Adipocyte (in vitro differentiated cells): ENCODE measurements around the gene USP30.
"Not testable (repeated sequence)": the region's sequence is repeated elsewhere in the genome, so short reads cannot be mapped to it uniquely, and the experiment has no call there.

ENCODE experiments used
- DNase-seq: peaks from one replicate; pipeline ENCODE4 v3.0.0-alpha.2; 2015; ENCODE audit warnings: low read depth
- H3K27me3 ChIP-seq: replicated peaks from 2 replicates; pipeline ENCODE4 v1.7.0; 2013; ENCODE audit warnings: mild to moderate bottlenecking, low read length, moderate library complexity; ENCODE audit not compliant: control insufficient read depth, insufficient read depth
- H3K36me3 ChIP-seq: 2 replicates; pipeline ENCODE4 v1.7.0; 2013; ENCODE audit warnings: low read length, mild to moderate bottlenecking, moderate library complexity; ENCODE audit not compliant: control insufficient read depth, insufficient read depth, severe bottlenecking
- H3K4me1 ChIP-seq: 2 replicates; pipeline ENCODE4 v1.7.0; 2013; ENCODE audit warnings: mild to moderate bottlenecking, low read length, moderate library complexity; ENCODE audit not compliant: control insufficient read depth, insufficient read depth
- H3K4me3 ChIP-seq: 2 replicates; pipeline ENCODE4 v1.7.0; 2013; ENCODE audit warnings: mild to moderate bottlenecking, low read length, moderate library complexity
- H3K9ac ChIP-seq: 2 replicates; pipeline ENCODE4 v1.7.0; 2013; ENCODE audit warnings: mild to moderate bottlenecking, low read length, moderate library complexity
- H3K9me3 ChIP-seq: 2 replicates; pipeline ENCODE4 v1.7.0; 2013; ENCODE audit warnings: mild to moderate bottlenecking, low read length, moderate library complexity; ENCODE audit not compliant: control insufficient read depth

The USP30 gene

DNA sequence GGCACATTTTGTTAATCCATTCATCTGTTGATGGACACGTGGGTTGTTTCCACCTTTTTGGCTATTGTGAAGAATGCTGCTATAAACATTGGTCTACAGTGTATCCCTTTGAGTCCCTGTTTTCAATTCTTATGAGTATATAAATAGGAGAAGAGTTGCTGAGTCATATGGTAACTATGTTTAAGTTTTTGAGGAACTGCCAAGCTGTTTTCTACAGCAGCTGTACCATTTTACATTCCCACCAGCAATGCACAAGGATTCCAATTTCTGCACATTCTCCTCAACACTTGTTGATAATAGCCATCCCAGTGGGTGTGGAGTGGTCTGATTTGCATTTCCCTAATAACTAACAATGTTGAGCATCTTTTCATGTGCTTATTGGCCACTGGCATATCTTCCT lies 24.6 kb upstream of the USP30 start:
- Histone ChIP-seq H3K27me3 (peaks cover 21% of the 10 kb centered on the region), H3K9ac (no peak overlapping the region), H3K9me3 (no peaks in the 10 kb centered on the region), H3K36me3 (no peaks in the 10 kb centered on the region), H3K4me3 (no peak overlapping the region), H3K4me1 (no peaks in the 10 kb centered on the region)
- peak; percentile 44 for DNase-seq

DNA sequence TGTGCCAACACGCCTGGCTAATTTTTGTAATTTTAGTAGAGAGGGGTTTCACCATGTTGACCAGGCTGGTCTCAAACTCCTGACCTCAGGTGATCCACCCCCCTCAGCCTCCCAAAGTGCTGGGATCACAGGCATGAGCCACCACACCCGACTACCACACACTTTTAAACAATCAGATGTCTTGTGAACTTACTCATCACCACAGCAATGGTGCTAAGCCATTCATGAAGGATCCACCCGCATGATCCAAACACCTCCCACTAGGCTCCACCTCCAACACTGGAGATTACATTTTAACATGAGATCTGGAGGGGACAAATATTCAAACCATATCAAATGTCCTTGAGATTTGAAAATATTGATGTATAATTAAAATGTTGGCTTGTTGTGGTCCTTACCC lies 23.8 kb upstream of the USP30 start:
- not testable (repeated sequence) for H3K9me3 ChIP-seq, H3K9ac ChIP-seq, H3K4me3 ChIP-seq, H3K4me1 ChIP-seq, H3K36me3 ChIP-seq, DNase-seq
- peaks cover 24% of the 10 kb centered on the region for H3K27me3 ChIP-seq

DNA sequence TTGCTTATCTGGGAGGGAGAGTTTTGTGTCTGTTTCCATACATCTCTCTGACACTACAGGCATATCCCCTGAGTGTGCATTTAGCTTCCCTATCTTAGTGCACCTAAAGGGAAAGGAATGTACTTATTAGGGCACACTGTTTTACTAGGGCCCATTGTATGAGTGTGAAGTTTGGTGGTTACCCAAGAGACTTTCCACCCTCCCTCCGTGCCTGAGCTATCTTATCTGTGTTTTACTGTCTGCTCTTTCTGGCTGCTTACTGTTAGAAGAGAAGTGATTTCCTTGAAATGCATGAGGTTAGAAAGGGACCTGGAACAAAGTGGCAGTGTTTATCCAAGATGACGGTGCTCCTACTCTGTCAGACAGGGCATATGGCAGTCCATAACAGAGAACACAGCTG lies 23.0 kb upstream of the USP30 start:
- H3K27me3 ChIP-seq = peaks cover 24% of the 10 kb centered on the region
- no peaks in the 10 kb centered on the region for H3K9me3 ChIP-seq
- H3K4me1 ChIP-seq = no peaks in the 10 kb centered on the region
- no peak overlapping the region for H3K4me3 ChIP-seq
- no peak overlapping the region for H3K9ac ChIP-seq
- H3K36me3 ChIP-seq = no peaks in the 10 kb centered on the region
- no peak for DNase-seq

DNA sequence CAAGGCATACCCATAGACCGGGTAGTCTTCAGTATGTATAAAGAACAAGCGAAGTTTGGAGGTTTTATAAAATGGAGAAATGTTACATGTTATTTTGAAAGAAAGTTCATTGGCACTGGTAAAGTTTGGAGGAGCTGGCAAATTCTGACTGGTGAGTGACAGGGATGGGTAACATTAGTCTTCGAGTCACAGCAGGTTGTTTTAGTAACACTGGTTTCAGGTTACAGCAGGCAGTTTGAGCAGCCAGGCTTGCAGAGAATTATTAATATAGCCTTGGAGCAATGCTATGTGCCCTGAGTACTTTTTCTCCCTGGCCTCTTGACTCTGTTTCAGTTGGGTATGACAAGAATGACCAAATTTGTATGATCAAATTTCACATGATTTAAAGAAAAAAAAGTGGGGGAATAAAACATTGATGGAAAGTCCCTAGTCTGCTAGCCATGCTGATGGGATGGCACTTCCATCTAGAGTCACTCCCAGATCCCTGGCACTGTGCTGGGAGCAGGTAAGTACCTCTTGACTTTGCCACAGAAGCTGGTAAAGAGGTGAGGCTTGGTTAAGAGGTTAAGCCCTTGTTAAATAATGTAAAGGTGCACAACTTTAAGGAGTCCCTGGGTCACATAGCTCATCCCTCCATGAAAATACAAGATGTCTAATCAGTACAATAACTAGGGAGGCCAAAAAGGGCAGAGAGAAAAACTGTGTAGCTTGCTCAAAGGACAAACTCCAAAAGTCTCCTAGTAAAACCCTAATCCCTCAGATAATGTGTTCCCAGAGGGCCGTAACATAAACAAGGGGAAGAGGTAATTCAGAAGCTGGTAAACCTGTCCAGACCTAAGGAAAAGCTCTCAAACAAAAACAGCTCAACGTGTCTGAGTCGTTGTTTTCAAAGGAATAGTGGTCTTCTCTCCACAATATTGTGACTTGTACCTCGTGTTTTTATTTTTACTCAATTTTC lies 18.9 kb upstream of the USP30 start:
- Histone ChIP-seq H3K9me3 (peaks cover 13% of the 10 kb centered on the region), H3K9ac (no peak overlapping the region), H3K4me3 (no peak overlapping the region), H3K4me1 (no peaks in the 10 kb centered on the region), H3K36me3 (no peaks in the 10 kb centered on the region), H3K27me3 (peaks cover 24% of the 10 kb centered on the region)
- DNase-seq = peak; percentile 5

DNA sequence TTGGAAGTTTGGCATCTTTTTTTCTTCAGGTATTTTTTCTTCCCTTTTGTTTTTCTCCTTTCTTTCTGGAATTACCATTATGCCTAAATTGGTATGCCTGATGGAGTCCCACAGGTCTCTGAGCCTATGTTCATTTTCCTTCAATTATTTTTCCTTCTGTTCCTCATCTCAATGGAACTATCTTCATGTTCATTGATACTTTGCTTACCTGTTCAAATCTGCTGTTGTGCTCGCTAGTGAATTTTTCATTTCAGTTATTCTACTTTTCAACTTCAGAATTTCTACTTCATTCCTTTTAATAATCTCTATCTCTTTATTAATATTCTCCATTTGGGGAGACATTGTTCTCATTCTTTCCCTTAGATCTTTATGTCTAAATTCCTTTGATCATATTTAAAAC lies 15.4 kb upstream of the USP30 start:
- H3K4me1 ChIP-seq = no peaks in the 10 kb centered on the region
- peaks cover 23% of the 10 kb centered on the region for H3K9me3 ChIP-seq
- no peaks in the 10 kb centered on the region for H3K36me3 ChIP-seq
- H3K4me3 ChIP-seq = no peak overlapping the region
- DNase-seq = no peak
- peaks cover 8% of the 10 kb centered on the region for H3K27me3 ChIP-seq
- no peak overlapping the region for H3K9ac ChIP-seq

DNA sequence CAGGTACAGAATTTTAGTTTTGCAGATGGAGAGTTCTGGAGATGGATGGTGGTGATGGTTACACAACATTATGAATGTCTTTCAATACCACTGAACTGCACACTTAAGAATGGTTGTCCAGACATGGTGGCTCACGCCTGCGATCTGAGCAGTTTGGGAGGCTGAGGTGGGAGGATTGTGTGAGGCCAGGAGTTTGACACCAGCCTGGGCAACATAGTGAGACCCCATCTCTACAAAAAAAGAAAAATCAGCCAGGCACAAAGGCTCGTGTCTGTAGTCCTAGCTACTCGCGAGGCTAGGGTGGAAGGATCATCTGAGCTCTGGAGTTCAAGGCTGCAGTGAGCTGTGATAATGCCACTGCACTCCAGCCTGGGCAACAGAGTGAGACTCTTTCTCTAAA lies 8.1 kb upstream of the USP30 start:
- H3K4me3 ChIP-seq = no peak overlapping the region
- no peak for DNase-seq

DNA sequence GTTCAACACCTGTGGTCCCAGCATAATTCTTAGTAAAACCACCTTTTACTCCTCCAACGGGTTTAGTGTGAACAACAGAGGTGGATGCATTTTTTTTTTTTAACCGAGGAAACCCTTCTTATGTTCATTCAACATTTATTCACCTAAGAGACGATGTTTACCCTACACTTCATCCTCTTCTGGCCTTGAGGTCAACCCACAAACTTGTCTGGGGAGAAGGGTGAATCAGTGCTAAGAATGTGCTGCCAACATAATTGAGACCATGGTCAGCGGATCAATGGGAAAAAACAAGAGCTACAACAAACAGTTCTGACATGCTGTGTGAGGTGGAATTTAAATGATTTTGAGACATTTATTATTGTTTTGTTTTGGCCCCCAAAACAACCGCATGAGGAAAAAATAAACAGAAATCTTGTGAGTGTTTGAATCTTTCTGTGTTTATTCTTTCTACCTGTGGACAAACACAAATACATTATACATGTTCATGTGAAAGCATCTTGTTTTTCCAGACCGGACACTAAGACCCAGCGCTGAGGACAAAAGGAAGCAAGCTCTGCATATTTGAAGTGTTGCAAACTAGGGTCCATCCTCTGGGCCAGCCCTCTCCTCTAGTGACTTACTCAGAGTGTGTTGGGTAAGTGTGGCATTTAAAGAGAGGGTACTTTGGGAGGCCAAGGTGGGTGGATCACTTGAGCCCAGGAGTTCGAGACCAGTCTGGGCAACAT lies 5.1 kb upstream of the USP30 start:
- H3K27me3 ChIP-seq = peaks cover 10% of the 10 kb centered on the region
- no peak for DNase-seq
- H3K4me3 ChIP-seq = no peak overlapping the region
- peaks cover 18% of the 10 kb centered on the region for H3K4me1 ChIP-seq
- H3K9me3 ChIP-seq = no peaks in the 10 kb centered on the region
- no peaks in the 10 kb centered on the region for H3K36me3 ChIP-seq
- no peak overlapping the region for H3K9ac ChIP-seq

More for the DNA sequence above, 8.1 kb upstream of the USP30 start:
- peaks cover 11% of the 10 kb centered on the region for H3K4me1 ChIP-seq
- peaks cover 10% of the 10 kb centered on the region for H3K27me3 ChIP-seq
- peaks cover 10% of the 10 kb centered on the region for H3K9me3 ChIP-seq
- H3K9ac ChIP-seq = no peak overlapping the region
- no peaks in the 10 kb centered on the region for H3K36me3 ChIP-seq

DNA sequence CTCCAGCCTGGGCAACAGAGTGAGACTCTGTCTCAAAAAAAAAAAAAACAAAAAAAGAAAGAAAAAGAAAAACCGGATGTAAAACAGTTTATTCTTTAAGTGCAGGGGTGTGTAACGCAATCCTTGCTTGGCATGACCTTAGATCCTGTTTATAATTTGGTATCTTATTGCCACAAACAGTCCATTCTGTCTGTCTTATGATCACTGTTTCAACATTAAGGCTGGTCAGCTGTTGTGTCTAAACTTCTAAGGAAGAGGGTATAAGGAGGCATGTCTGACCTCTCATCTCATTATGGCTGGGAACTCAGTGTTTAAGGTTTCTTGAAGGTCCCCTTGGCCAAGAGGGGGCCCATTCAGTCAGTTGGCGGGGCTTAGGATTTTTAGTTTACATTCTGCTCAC lies 3.7 kb upstream of the USP30 start:
- H3K9me3 ChIP-seq, H3K27me3 ChIP-seq, H3K36me3 ChIP-seq, DNase-seq, H3K4me3 ChIP-seq: not testable (repeated sequence)
- H3K9ac ChIP-seq = peak overlapping the region; percentile 30
- peaks cover 25% of the 10 kb centered on the region for H3K4me1 ChIP-seq

DNA sequence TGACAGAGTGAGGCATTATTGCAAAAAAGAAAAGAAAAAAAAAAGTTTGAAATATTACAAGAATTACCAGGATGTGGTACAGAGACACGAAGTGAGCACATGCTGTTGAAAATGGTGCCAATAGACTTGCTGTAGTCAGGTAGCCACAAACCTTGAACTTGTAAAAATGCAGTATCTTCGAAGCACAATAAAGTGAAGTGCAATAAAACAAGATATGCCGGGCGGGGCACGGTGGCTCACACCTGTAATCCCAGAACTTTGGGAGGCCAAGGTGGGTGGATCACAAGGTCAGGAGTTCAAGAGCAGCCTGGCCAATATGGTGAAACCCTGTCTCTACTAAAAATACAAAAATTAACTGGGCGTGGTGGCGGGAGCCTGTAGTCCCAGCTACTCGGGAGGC lies 2.6 kb upstream of the USP30 start:
- peaks cover 29% of the 10 kb centered on the region for H3K4me1 ChIP-seq
- not testable (repeated sequence) for DNase-seq, H3K9me3 ChIP-seq, H3K27me3 ChIP-seq, H3K36me3 ChIP-seq, H3K9ac ChIP-seq, H3K4me3 ChIP-seq

DNA sequence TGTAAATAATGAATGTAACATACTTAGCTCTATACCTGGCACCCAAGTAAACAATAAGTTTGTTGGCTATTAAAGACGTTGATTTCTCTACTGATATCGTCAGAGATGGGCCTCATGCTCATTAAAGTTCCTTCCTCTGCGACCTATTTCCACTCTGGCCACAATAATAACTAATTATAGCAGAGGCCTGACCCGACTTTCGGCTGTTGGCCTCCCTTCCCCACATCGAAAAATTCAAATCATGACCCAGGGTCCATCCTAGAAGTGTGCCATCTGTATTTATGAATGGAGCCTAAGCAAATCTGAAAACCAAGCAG lies 321 bp upstream of the USP30 start:
- Histone ChIP-seq H3K4me3 (peak overlapping the region; percentile 95), H3K27me3 (no peaks in the 10 kb centered on the region), H3K9ac (peak overlapping the region; percentile 96), H3K4me1 (peaks cover 29% of the 10 kb centered on the region), H3K36me3 (no peaks in the 10 kb centered on the region), H3K9me3 (no peaks in the 10 kb centered on the region)
- no peak for DNase-seq

DNA sequence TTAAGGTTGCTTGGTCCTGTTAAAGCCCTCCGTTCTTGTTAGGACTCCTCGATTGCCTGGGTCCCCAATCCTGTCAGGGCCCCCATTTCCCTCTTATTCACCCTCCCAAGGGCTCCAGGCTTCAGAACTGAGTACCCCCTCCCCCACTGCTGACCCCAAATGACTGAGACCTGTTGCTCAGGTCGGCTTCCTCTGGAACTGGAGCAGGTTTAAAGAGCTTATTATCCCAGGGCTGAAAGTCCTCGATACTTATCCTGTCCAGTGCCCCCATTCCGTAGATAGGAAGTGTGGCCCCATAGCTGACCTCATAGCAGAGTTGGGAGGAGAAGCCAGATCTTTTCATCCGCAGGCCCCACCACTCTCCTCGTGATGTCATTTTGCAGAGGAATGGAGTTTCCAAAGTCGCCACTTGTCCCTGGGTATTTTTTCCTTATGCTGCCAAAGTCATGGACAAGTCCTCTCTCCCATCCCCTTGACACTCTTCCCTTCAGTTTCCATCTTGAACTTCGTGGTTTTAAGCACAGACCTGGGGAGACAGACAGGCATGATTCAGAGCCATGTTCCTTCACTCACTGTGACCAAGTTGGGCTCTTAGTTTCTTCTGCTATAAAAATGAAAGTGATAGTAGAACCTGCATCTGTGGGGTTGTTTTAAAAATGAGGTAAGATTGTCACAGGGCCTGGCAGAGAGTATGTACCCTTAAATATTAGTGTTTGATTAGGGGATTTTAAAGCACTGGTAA lies 1.2 kb downstream of the USP30 start:
- Histone ChIP-seq H3K4me3 (peak overlapping the region; percentile 95), H3K9ac (peak overlapping the region; percentile 96), H3K36me3 (peaks cover 9% of the 10 kb centered on the region), H3K9me3 (no peaks in the 10 kb centered on the region), H3K27me3 (no peaks in the 10 kb centered on the region), H3K4me1 (peaks cover 21% of the 10 kb centered on the region)
- peak; percentile 10 for DNase-seq
